Measurements from ENCODE around the gene CTSZ.

CTSZ gene

GRCh38 chr20:59031564-59032022, 24.5 kb upstream of the CTSZ start:
- DNase-seq (ENCODE audit: low spot score) = no peak

GRCh38 chr20:59030911-59031563, 24.0 kb upstream of the CTSZ start:
- no peak for DNase-seq (ENCODE audit: low spot score)

DNA sequence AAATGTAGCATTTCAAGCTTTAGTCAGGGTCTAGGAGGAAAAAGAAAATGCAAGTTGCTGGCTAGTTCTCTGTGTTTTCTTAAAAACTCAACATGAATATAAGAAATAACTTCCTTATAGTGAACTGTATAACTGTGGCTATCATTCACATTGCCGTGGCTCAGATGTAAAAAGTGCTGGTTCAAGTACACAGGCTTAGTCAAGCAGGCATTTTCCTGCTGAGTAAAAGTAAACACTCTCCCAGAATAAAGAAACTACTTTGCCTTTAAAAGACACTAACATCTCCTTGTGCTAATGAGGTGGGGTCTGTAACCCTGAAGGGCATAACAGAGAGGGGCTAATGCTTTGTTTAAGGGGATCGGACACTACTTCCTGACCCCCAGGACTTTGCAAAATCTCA, 21.8 kb upstream of the CTSZ start:
- DNase-seq (ENCODE audit: low spot score) = no peak

- no peak for DNase-seq (ENCODE audit: low spot score)
Measured at GRCh38 chr20:59027741-59028320, 20.8 kb upstream of the CTSZ start.

- DNase-seq (ENCODE audit: low spot score) = no peak
Measured at GRCh38 chr20:59026904-59027740, 20.1 kb upstream of the CTSZ start.

DNA sequence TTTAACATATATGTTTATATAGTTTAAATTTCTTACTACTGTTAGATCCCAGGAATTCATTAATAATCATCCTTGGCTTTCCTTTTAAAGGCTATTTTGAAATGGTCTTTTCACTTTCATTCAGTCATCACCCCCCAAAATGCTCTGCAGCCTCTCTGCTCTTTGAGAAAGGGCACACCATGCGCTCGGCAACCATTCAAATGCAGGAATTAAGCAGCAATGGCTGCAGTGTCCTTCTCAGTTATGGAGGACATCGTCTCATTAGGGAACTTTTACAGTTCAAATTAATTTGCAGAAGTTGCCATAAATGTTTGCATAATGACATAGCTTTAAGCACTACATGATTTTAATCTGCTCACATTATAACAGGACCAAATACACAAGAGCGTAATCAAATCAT, 18.5 kb upstream of the CTSZ start:
- no peak for DNase-seq (ENCODE audit: low spot score)

- DNase-seq (ENCODE audit: low spot score) = no peak
Measured at GRCh38 chr20:59025086-59025485, 18.0 kb upstream of the CTSZ start.

GRCh38 chr20:59024111-59024530, 17.1 kb upstream of the CTSZ start:
- no peak for DNase-seq (ENCODE audit: low spot score)

- no peak for DNase-seq (ENCODE audit: low spot score)
Measured at GRCh38 chr20:59023616-59024015, 16.6 kb upstream of the CTSZ start.

- no peak for DNase-seq (ENCODE audit: low spot score)
Measured at GRCh38 chr20:59022754-59023153, 15.7 kb upstream of the CTSZ start.

- DNase-seq (ENCODE audit: low spot score) = no peak
Measured at GRCh38 chr20:59020938-59021551, 14.0 kb upstream of the CTSZ start.

- no peak for DNase-seq (ENCODE audit: low spot score)
Measured at GRCh38 chr20:59019217-59019616, 12.2 kb upstream of the CTSZ start, which contains the start of gene TUBB1. TSS of gene TUBB1 (plus strand) at chr20:59019429. CDS start at chr20:59019523, 94 bp downstream.

DNA sequence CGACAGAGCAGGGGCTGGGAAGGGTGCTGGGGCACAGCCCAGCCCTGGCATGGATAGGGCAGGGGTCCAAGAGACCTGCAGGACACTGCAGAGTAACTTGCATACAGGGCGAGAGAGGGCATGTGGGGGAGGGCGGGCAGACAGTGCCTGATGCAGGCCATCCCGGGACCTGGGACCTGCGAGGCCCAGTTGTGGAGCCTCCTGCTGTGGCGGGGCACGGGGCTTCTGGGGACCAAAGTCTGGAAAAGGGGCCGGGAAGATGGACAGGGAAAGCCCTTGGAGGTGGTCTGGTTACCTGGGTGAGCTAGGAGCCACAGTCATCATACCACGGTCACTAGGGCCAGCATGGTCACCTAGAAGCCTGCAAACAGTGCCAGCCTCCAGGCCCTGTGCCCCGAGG, 11.8 kb upstream of the CTSZ start:
- DNase-seq (ENCODE audit: low spot score) = no peak

- no peak for DNase-seq (ENCODE audit: low spot score)
Measured at GRCh38 chr20:59017493-59018231, 10.6 kb upstream of the CTSZ start.

GRCh38 chr20:59016795-59017492, 9.9 kb upstream of the CTSZ start:
- DNase-seq (ENCODE audit: low spot score) = no peak

- DNase-seq (ENCODE audit: low spot score) = no peak
Measured at GRCh38 chr20:59015812-59016711, 9.0 kb upstream of the CTSZ start.

GRCh38 chr20:59015411-59015810, 8.4 kb upstream of the CTSZ start:
- no peak for DNase-seq (ENCODE audit: low spot score)

DNA sequence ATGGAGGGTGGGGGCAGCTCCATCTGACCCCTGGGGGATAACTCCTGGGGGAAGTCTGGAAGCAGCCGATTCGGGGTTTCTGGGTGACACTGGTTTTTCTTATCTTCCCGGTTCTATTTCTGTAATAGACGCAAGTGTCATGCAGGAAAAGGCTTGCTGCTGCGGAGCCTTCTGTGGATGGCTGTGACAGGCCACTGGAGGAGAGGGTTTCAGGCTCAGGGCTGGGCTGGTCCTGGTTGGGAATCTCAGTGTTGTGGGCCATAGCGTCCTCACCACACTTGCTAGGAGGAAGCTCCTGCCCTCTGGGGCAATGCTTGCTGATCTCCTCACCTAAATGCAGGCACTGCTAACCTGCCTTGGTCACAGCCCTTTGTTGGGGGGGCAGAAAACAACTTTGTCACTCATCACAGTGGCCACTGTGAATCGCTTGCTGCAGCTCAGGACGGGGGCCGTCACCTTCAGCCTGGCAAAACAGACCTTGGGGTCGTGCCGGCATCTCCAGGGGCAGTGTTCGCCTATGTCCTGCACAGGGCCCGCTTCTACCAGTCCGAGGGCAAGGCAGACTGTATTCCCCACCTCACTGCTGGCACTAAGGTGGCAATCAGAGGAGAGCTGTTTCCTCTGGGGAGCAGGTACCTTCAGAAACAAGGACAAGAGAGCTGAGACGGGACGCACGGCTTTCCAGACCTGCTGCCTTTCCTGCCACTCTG, 7.8 kb upstream of the CTSZ start:
- no peak for DNase-seq (ENCODE audit: low spot score)

GRCh38 chr20:59013959-59014608, 7.0 kb upstream of the CTSZ start:
- no peak for DNase-seq (ENCODE audit: low spot score)
